ENCODE measurements around the gene SPEM3. TPM values are rescaled to one million over a fixed set of nuclear protein-coding genes. Genes with fewer than 3 reads are reported as not detected.

The SPEM3 gene
- total RNA-seq, 2 donors from 2014 or later = not detected

- no peaks in the 10 kb centered on the region for H3K9me3 Mint-ChIP-seq
- peak; percentile 89 for TF ChIP-seq CTCF (conservative IDR thresholded peaks at IDR 0.05)
- no peaks in the 10 kb centered on the region for H3K36me3 ChIP-seq (ENCODE audit: control insufficient read depth, insufficient read depth, low read length)
- peak overlapping the region; percentile 57 for H3K9ac ChIP-seq (ENCODE audit: extremely low read depth, low read length, poor library complexity, severe bottlenecking)
- H3K36me3 Mint-ChIP-seq (ENCODE audit: low read depth) = no peaks in the 10 kb centered on the region
- H3K4me1 ChIP-seq (ENCODE audit: control insufficient read depth, insufficient read depth, low read length) = peaks cover 3% of the 10 kb centered on the region
- no peaks in the 10 kb centered on the region for H3K9me3 ChIP-seq (ENCODE audit: control insufficient read depth, low read length)
- DNase-seq = peak; percentile 98
- WGBS, 2 experiments (ENCODE audit: insufficient coverage in 1 of 2, insufficient read length in 1 of 2) = 2 to 7% methylated on average over 52 to 92 of the region's 92 CpGs
- peak overlapping the region; percentile 87 for H3K27ac Mint-ChIP-seq
- H3K4me3 ChIP-seq (ENCODE audit: low read length) = peak overlapping the region; percentile 85
- no peak overlapping the region for H3K27ac ChIP-seq (ENCODE audit: low read depth, low read length)
- H3K4me3 Mint-ChIP-seq = peak overlapping the region; percentile 83
- H3K27me3 ChIP-seq (ENCODE audit: control insufficient read depth, insufficient read depth, low read length, poor library complexity, severe bottlenecking) = peaks cover 42% of the 10 kb centered on the region
- peaks cover 13% of the 10 kb centered on the region for H3K4me1 Mint-ChIP-seq
- peaks cover 54% of the 10 kb centered on the region for H3K27me3 Mint-ChIP-seq (ENCODE audit: insufficient read depth)
These were observed 8.1 kb downstream of the SPEM3 start for GRCh38 chr17:7436556-7437368.

GRCh38 chr17:7437369-7437863, 8.8 kb downstream of the SPEM3 start:
- 17 to 36% methylated on average over 14 to 31 of the region's 31 CpGs for WGBS, 2 experiments (ENCODE audit: insufficient coverage in 1 of 2, insufficient read length in 1 of 2)
- Histone ChIP-seq H3K9ac (ENCODE audit: extremely low read depth, low read length, poor library complexity, severe bottlenecking) (no peak overlapping the region), H3K36me3 (ENCODE audit: control insufficient read depth, insufficient read depth, low read length) (no peaks in the 10 kb centered on the region), H3K9me3 (ENCODE audit: control insufficient read depth, low read length) (no peaks in the 10 kb centered on the region), H3K4me3 (ENCODE audit: low read length) (peak overlapping the region; percentile 66), H3K4me1 (ENCODE audit: control insufficient read depth, insufficient read depth, low read length) (peaks cover 3% of the 10 kb centered on the region), H3K27ac (ENCODE audit: low read depth, low read length) (no peak overlapping the region), H3K27me3 (ENCODE audit: control insufficient read depth, insufficient read depth, low read length, poor library complexity, severe bottlenecking) (peaks cover 47% of the 10 kb centered on the region)
- no peak for TF ChIP-seq CTCF (conservative IDR thresholded peaks at IDR 0.05)
- peak; percentile 73 for DNase-seq
- peaks cover 59% of the 10 kb centered on the region for H3K27me3 Mint-ChIP-seq (ENCODE audit: insufficient read depth)
- peak overlapping the region; percentile 83 for H3K4me3 Mint-ChIP-seq
- H3K9me3 Mint-ChIP-seq = no peaks in the 10 kb centered on the region
- H3K27ac Mint-ChIP-seq = peak overlapping the region; percentile 67
- H3K4me1 Mint-ChIP-seq = peaks cover 13% of the 10 kb centered on the region
- no peaks in the 10 kb centered on the region for H3K36me3 Mint-ChIP-seq (ENCODE audit: low read depth)

GRCh38 chr17:7437950-7438614, 9.4 kb downstream of the SPEM3 start:
- peaks cover 65% of the 10 kb centered on the region for H3K27me3 Mint-ChIP-seq (ENCODE audit: insufficient read depth)
- H3K4me3 ChIP-seq (ENCODE audit: low read length) = peak overlapping the region; percentile 91
- TF ChIP-seq CTCF (conservative IDR thresholded peaks at IDR 0.05) = no peak
- peak; percentile 93 for DNase-seq
- H3K27ac ChIP-seq (ENCODE audit: low read depth, low read length) = no peak overlapping the region
- peaks cover 51% of the 10 kb centered on the region for H3K27me3 ChIP-seq (ENCODE audit: control insufficient read depth, insufficient read depth, low read length, poor library complexity, severe bottlenecking)
- peaks cover 13% of the 10 kb centered on the region for H3K4me1 Mint-ChIP-seq
- peaks cover 3% of the 10 kb centered on the region for H3K4me1 ChIP-seq (ENCODE audit: control insufficient read depth, insufficient read depth, low read length)
- peak overlapping the region; percentile 83 for H3K4me3 Mint-ChIP-seq
- H3K9ac ChIP-seq (ENCODE audit: extremely low read depth, low read length, poor library complexity, severe bottlenecking) = no peak overlapping the region
- WGBS, 2 experiments (ENCODE audit: insufficient coverage in 1 of 2, insufficient read length in 1 of 2) = 6% methylated on average over 28 to 48 of the region's 48 CpGs
- H3K36me3 Mint-ChIP-seq (ENCODE audit: low read depth) = no peaks in the 10 kb centered on the region
- no peaks in the 10 kb centered on the region for H3K9me3 Mint-ChIP-seq
- H3K36me3 ChIP-seq (ENCODE audit: control insufficient read depth, insufficient read depth, low read length) = no peaks in the 10 kb centered on the region
- peak overlapping the region; percentile 67 for H3K27ac Mint-ChIP-seq
- no peaks in the 10 kb centered on the region for H3K9me3 ChIP-seq (ENCODE audit: control insufficient read depth, low read length)

All from endodermal cell (in vitro differentiated cells).